Stimulated activated CD8-positive, alpha-beta memory T cell treated with anti-CD3 and anti-CD28 coated beads, Interleukin-7, amount 100 ng/mL, for 24 hours (primary cell): Measurements from ENCODE around the gene ZNF100.
"Not testable (repeated sequence)": the region's sequence is repeated elsewhere in the genome, so short reads cannot be mapped to it uniquely, and the experiment has no call there.

Experiments
- DNase-seq: peaks from one replicate; pipeline ENCODE4 v3.0.0-alpha.2; 2020; ENCODE audit warnings: low read depth

ZNF100 gene

DNA sequence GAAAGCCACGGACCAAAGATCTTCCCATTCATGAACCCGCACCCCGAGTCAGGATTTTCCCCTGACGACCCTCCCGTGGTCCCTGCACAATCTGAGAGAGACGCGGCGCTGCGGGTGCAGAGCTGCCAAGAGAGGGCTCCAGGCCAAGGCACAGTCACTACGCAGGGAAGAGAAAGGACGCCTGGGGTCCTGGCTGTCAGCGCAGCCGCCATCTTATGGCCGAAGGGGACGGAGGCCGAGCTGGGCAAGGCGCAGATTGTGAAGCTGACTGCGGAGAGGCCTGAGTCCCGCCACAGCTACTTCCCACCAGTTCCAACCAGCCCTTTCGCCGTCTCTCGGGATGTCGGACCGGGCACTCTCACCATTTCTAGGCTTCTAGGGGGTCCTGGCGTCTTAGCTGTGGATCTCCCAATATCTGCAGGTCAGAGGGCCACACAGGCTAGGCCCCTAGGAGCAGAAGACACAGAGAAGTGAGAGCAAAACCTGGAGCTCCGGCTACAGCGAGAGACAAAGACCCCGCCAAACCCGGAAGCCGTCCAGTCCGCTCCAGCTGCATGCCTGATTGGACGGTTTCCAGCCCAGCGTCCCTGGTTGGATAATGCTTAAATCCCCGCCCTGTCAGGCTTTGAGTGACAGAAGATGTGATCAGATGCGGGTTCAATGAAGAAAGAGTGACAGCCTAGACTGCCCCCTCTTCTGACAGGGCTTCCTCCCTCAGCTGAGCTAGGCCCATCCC, at the start of gene ZNF100:
Gene ZNF100 (minus strand): TSS at position 515 of the 736 bp plus-strand sequence. CDS start 150 bp downstream, at position 365.
- peak; percentile 75 for DNase-seq

- no peak for DNase-seq
Observed at GRCh38 chr19:21812448-21812847, 45.1 kb upstream of the ZNF100 start.

DNA sequence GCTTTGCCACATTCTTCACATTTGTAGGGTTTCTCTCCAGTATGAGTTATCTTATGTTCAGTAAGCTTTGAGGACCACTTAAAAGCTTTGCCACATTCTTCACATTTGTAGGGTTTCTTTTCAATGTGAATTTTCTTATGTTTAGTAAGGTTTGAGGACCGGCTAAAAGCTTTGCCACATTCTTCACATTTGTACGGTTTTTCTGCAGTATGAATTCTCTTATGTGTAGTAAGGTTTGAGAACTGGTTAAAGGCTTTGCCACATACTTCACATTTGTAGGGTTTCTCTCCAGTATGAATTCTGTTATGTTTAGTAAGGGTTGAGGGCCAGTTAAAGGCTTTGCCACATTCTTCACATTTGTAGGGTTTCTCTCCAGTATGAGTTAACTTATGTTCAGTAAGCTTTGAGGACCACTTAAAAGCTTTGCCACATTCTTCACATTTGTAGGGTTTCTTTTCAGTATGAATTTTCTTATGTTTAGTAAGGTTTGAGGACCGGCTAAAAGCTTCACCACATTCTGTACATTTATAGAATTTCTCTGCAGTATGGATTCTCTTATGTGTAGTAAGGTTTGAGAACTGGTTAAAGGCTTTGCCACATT, 41.1 kb upstream of the ZNF100 start:
- not testable (repeated sequence) for DNase-seq

GRCh38 chr19:21789466-21790085, 22.2 kb upstream of the ZNF100 start:
- no peak for DNase-seq

DNA sequence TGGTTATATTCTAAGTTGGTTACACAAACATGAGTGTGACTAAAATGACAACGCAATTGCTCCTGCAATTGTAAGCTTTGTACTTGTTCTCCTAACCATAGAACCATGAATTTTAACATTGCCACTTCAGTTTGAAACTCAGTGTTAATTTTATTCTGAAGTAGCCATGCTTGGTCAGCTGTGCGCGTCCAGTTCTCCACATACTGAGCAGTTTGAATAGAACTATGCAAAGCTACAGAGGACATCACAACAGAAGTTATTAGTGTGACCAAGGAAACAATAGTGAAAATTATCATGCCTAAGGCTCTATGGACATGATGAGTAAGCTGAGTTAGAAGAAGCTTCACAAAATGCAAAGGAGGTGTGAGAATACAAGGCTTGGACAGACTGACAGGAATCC, 19.6 kb upstream of the ZNF100 start:
- DNase-seq, result no peak

DNA sequence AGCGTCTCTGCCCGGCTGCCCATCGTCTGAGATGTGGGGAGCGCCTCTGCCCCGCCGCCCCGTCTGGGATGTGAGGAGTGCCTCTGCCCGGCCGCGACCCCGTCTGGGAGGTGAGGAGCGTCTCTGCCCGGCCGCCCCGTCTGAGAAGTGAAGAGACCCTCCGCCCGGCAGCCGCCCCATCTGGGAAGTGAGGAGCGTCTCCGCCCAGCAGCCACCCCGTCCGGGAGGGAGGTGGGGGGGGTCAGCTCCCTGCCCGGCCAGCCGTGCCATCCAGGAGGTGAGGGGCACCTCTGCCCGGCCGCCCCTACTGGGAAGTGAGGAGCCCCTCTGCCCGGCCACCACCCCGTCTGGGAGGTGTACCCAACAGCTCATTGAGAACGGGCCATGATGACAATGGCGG, 8.4 kb upstream of the ZNF100 start:
- not testable (repeated sequence) for DNase-seq

GRCh38 chr19:21766705-21767064, 694 bp downstream of the ZNF100 start:
- not testable (repeated sequence) for DNase-seq

GRCh38 chr19:21765151-21765550, 2.2 kb downstream of the ZNF100 start:
- DNase-seq, result no peak

- not testable (repeated sequence) for DNase-seq
Observed at GRCh38 chr19:21761547-21761946, 5.8 kb downstream of the ZNF100 start.

- DNase-seq, result no peak
Observed at GRCh38 chr19:21758296-21758695, 9.1 kb downstream of the ZNF100 start.

GRCh38 chr19:21755555-21755954, 11.8 kb downstream of the ZNF100 start:
- not testable (repeated sequence) for DNase-seq

DNA sequence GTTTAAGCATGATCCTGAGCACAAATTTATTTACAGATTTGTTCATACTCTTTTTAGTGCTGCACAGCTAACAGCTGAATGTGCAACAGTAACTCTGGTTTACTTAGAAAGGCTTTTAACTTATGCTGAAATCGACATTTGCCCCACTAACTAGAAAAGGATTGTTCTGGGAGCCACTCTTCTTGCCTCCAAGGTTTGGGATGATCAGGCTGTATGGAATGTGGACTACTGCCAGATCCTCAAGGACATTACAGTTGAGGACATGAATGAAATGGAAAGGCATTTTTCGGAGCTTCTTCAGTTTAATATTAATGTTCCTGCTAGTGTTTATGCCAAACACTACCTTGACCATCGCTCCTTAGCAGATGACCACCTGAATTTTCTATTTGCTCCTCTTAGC, 16.0 kb downstream of the ZNF100 start:
- no peak for DNase-seq

DNA sequence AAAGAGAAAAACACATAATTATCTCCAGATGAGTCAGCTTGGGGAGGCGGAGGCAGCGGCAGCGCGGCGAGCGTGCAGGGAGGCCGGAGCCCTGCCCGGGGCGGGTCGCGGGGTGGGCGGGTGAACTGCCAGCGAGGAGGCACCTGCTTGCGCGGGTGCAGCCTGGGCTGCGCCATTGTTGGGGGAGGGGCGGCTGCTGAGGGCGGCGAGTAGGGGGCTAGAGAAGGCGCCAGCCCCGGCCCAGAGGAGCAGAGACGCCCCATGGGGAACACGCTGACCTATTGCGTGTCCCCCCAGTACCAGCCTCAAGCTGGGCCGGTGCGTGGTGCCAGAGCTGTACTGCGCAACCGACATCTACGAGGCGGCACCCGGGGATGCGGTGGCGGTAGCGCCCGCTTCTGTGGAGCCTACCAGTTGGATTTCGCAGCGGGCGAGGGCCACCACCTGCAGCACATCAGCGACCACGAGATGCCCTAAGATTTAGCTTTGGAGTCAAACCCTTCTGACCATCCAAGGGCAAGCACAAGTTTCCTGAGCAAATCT, 16.7 kb downstream of the ZNF100 start:
- no peak for DNase-seq

DNA sequence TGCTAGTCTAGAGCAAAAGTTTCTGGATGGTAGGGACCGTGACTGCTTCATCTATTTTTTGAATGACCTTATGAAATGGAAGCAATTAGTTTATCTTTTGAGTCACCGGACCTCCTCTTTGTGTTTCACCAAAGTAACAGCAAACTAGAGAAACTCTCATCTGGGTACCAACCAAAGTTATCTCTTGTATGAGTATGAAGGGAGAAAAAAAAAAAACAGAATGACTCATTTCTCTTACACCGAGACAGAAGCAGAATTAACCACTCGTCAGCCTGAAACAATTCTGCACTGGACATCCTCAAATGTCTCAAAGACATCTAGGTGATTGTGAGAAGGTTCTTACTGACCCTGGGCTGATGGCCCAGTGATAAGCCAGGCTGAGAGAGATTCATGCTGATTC, 18.3 kb downstream of the ZNF100 start:
- DNase-seq, result no peak

DNA sequence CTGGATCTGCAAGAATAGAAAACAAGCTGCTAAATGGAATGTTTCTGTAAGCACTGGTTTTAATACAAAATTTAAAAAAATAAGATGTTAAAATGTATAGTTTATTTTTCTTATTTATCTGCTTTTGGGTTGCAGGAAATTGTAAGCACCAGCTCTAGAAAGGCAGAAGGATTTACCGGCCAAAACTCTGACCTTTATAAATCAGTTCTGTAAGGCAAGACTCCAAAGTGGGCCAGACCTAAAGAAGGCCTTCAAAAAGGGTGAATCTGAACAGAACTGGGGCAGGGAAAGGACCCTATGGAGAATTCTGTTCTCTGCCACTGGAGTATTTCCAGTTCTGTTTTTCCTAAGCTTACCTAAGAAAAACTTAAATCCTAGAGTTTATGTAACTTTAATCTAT, 19.3 kb downstream of the ZNF100 start:
- no peak for DNase-seq

DNA sequence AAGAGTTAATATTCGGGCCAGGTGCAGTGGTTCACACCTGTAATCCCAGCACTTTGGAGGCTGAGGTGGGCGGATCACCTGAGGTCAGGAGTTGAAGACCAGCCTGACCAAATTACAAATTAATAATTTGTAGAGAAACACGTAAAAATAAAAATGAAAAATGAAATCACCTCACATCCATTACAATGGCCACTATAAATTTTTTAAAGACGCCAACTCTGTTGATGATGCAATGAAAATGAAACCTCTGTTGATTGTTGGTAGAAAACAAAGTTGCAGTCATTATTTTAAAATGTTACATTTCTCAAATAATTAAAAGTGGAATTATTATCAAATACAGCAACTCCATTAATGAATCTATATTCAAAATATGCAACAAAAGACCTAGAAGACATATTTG, 26.8 kb downstream of the ZNF100 start:
- DNase-seq, result no peak

- DNase-seq, result not testable (repeated sequence)
Observed at GRCh38 chr19:21726942-21727747, 40.2 kb downstream of the ZNF100 start.

DNA sequence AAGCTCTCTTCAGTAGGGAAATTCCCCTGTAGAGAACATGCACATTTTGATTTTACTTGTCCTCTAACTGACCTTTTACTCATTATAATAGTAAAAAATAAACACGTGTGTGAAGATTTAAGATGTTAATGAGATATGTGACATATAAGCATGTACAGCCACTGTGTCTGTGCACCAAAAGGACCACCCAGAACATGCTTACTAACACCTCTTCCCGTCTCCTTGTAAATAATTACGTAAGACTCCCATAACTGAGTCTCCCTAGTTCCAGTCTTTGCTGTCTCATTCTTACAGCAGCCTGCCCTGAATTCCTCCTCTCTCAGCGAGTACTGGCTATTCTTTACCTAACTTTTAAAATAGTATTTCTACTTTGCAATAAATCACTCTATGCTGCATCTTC, 53.6 kb downstream of the ZNF100 start:
- DNase-seq, result no peak

DNA sequence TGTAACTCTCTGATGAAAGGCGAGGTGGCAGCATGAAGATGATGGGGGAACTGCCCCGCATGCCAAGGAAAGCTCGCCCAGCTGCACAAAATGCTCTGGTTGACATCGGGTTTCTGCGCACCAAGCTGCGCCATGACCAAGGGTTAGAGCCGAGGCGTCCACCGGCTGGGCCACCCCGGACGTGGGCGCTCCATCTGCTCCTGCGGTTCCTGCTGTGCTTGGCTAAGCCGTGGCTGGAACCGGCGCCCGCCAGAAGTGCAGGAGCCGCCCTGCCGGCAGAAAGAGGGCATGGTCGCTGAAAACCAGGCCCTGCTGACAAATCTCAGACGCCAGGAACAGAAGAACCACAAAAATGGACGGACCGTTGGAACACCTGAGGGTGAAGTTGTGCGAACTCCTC, 57.9 kb downstream of the ZNF100 start:
- no peak for DNase-seq

- DNase-seq, result not testable (repeated sequence)
Observed at GRCh38 chr19:21707878-21708277, 59.5 kb downstream of the ZNF100 start.

DNA sequence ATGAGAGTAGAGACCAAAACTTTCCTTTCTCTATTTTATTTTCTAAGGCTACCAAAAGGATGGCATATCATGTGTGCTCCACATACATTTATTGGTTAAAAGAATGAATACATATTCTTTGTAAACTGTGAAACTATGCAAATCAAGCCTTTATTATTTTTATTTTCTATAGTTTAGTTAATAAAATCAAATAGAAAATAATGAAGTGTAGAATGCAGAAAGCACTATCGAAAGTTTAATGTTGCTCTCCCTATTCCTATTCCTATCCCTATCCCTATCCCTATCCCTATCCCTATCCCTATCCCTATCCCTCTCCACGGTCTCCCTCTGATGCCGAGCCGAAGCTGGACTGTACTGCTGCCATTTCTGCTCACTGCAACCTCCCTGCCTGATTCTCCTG, 60.3 kb downstream of the ZNF100 start:
- DNase-seq, result no peak

DNA sequence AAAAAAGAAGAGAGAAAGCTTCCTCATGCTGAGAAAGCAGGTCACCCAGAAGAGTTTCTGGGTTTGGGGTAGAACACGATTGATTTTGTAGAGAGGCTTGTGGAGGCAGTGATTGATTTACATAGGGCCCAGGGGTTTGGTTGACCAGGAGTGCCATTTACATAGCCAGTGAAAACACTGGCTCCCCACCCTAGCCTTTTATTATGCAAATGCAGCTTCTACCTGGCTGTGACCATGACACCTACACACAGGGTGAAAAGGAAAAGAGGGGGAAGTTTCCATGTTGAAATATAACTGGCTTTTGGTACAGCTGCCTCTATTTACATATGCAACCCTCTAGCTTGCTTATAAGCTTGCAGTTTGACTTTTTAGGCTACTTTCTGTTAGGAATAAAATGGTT, 62.0 kb downstream of the ZNF100 start:
- no peak for DNase-seq
